H1 (cell line): ENCODE measurements around the gene STAC. TPM values are rescaled to one million over a fixed set of nuclear protein-coding genes. Genes with fewer than 3 reads are reported as not detected.

ENCODE experiments used
- CTCF ChIA-PET: fragments of 300-600 bp; sonication (Branson Sonifier 250); formaldehyde crosslinking; loops from one replicate; lab custom pipeline; 2021; ENCODE audit not compliant: partially characterized antibody; lab: Charles Lee
- POLR2A ChIA-PET: fragments of 300-600 bp; sonication (Branson Sonifier 250); formaldehyde crosslinking; loops from one replicate; lab custom pipeline; 2021; ENCODE audit warnings: inconsistent platforms; ENCODE audit not compliant: partially characterized antibody; lab: Charles Lee
- DNase-seq, 2 experiments: peaks; one replicate each; pipeline versions ENCODE4 v3.0.0 to v3.0.0-alpha.2; 2010 to 2022; ENCODE audit warnings: low spot score in 2 of 2, low read depth in 1 of 2, mixed read lengths in 1 of 2
- FAIRE-seq: peaks from 2 replicates; lab custom pipeline; 2011; peaks lifted over from hg19 to GRCh38; lab: Jason Lieb, UNC
- H2AFZ ChIP-seq: 2 replicates; pipeline ENCODE4 v1.8.1; 2012; ENCODE audit warnings: low read length, inconsistent platforms
- H2AK5ac ChIP-seq: 2 replicates; pipeline ENCODE4 v1.6.1; 2013; ENCODE audit warnings: low read depth, low read length
- H2BK120ac ChIP-seq: replicated peaks from 2 replicates; pipeline ENCODE3; 2013; ENCODE audit warnings: low read depth, low read length, inconsistent platforms
- H2BK12ac ChIP-seq: 2 replicates; pipeline ENCODE4 v1.6.1; 2013; ENCODE audit warnings: low read depth, low read length
- H2BK15ac ChIP-seq: 2 replicates; pipeline ENCODE4 v1.6.1; 2013; ENCODE audit warnings: low read length
- H2BK20ac ChIP-seq: 2 replicates; pipeline ENCODE4 v1.6.1; 2013; ENCODE audit warnings: low read length
- H2BK5ac ChIP-seq: 2 replicates; pipeline ENCODE4 v1.6.1; 2013; ENCODE audit warnings: low read depth, low read length
- H3K14ac ChIP-seq: 2 replicates; pipeline ENCODE4 v1.6.1; 2013; ENCODE audit warnings: inconsistent platforms; ENCODE audit not compliant: insufficient read length
- H3K18ac ChIP-seq: 2 replicates; pipeline ENCODE4 v1.6.1; 2013; ENCODE audit warnings: low read length; ENCODE audit errors: extremely low read depth
- H3K23ac ChIP-seq: 2 replicates; pipeline ENCODE4 v1.6.1; 2013; ENCODE audit warnings: inconsistent platforms; ENCODE audit not compliant: insufficient read length
- H3K23me2 ChIP-seq: 2 replicates; pipeline ENCODE4 v1.6.1; 2013; ENCODE audit warnings: low read depth, low read length
- H3K27ac ChIP-seq: 2 replicates; pipeline ENCODE4 v1.6.1; 2011; ENCODE audit warnings: low read depth, low read length, inconsistent platforms
- H3K27me3 ChIP-seq, 4 experiments: replicated peaks in 1 of 4; 1 replicate in 1 of 4; 2 replicates in 3 of 4; pipeline versions ENCODE4 v1.6.1 to v1.8.1; 2011 to 2013; ENCODE audit warnings: low read length in 3 of 4, mild to moderate bottlenecking in 3 of 4, inconsistent platforms in 2 of 4, mixed read lengths in 2 of 4, moderate library complexity in 1 of 4; ENCODE audit not compliant: control insufficient read depth in 3 of 4, insufficient read depth in 3 of 4; ENCODE audit errors: extremely low read depth in 1 of 4
- H3K36me3 ChIP-seq, 4 experiments: 2 replicates each; pipeline versions ENCODE4 v1.6.1 to v1.8.1; 2011 to 2013; ENCODE audit warnings: mild to moderate bottlenecking in 4 of 4, low read length in 3 of 4, moderate library complexity in 2 of 4, control low read depth in 1 of 4, inconsistent platforms in 1 of 4; ENCODE audit not compliant: insufficient read depth in 4 of 4, control insufficient read depth in 2 of 4
- H3K4ac ChIP-seq: replicated peaks from 2 replicates; pipeline ENCODE3; 2013; ENCODE audit warnings: low read length, low read depth, mixed read lengths, inconsistent platforms; ENCODE audit not compliant: insufficient read length
- H3K4me1 ChIP-seq, 4 experiments: replicated peaks in 1 of 4; 1 replicate in 1 of 4; 2 replicates in 3 of 4; pipeline versions ENCODE4 v1.6.1 to v1.8.1; 2011 to 2013; ENCODE audit warnings: low read length in 3 of 4, inconsistent platforms in 2 of 4, mixed read lengths in 1 of 4; ENCODE audit not compliant: insufficient read depth in 4 of 4, control insufficient read depth in 3 of 4
- H3K4me2 ChIP-seq, 2 experiments: 2 replicates each; pipeline versions ENCODE4 v1.6.1 to v1.8.1; 2011 to 2013; ENCODE audit warnings: low read depth in 2 of 2, low read length in 2 of 2, control low read depth in 1 of 2, inconsistent platforms in 1 of 2, mild to moderate bottlenecking in 1 of 2; ENCODE audit not compliant: insufficient read depth in 1 of 2
- H3K4me3 ChIP-seq, 4 experiments: fragments of 200-600, 300-600 bp in 1 of 4; sonication (generic), shearing (Covaris generic), sonication (Bioruptor Twin) in 1 of 4; 2 replicates each; pipeline versions ENCODE4 v1.5.1 to v1.8.1; 2011 to 2016; ENCODE audit warnings: low read length in 4 of 4, low read depth in 3 of 4, control low read depth in 2 of 4, inconsistent platforms in 2 of 4, mild to moderate bottlenecking in 2 of 4, mixed read lengths in 1 of 4, moderate library complexity in 1 of 4; ENCODE audit not compliant: insufficient read depth in 2 of 4; ENCODE audit errors: extremely low read depth in 1 of 4
- H3K56ac ChIP-seq: replicated peaks from 2 replicates; pipeline ENCODE3; 2013; ENCODE audit warnings: low read depth, mild to moderate bottlenecking, mixed read lengths, low read length, inconsistent platforms; ENCODE audit not compliant: insufficient read length
- H3K79me1 ChIP-seq: 2 replicates; pipeline ENCODE4 v1.6.1; 2013; ENCODE audit warnings: low read depth, low read length, control low read depth
- H3K79me2 ChIP-seq, 2 experiments: 2 replicates each; pipeline versions ENCODE4 v1.6.1 to v1.8.1; 2012 to 2013; ENCODE audit warnings: low read length in 2 of 2, mild to moderate bottlenecking in 2 of 2, inconsistent platforms in 1 of 2; ENCODE audit not compliant: insufficient read depth in 2 of 2, control insufficient read depth in 1 of 2
- H3K9ac ChIP-seq, 4 experiments: replicated peaks in 1 of 4; 1 replicate in 1 of 4; 2 replicates in 3 of 4; pipeline versions ENCODE4 v1.6.1 to v1.8.1; 2011 to 2013; ENCODE audit warnings: low read depth in 3 of 4, low read length in 3 of 4, control low read depth in 2 of 4, mild to moderate bottlenecking in 2 of 4, moderate library complexity in 2 of 4, inconsistent platforms in 1 of 4; ENCODE audit errors: extremely low read depth in 1 of 4
- H3K9me3 ChIP-seq, 2 experiments: 2 replicates each; pipeline versions ENCODE4 v1.6.1 to v1.8.1; 2012 to 2013; ENCODE audit warnings: mild to moderate bottlenecking in 2 of 2, moderate library complexity in 2 of 2, control low read depth in 1 of 2, inconsistent platforms in 1 of 2, low read depth in 1 of 2, low read length in 1 of 2, mixed read lengths in 1 of 2; ENCODE audit not compliant: insufficient read depth in 2 of 2
- H4K20me1 ChIP-seq, 2 experiments: replicated peaks in 1 of 2; 2 replicates each; pipeline versions ENCODE3 to v1.8.1; 2011 to 2013; ENCODE audit warnings: inconsistent platforms in 2 of 2, low read length in 2 of 2, mild to moderate bottlenecking in 1 of 2; ENCODE audit not compliant: insufficient read depth in 2 of 2, control insufficient read depth in 1 of 2
- H4K5ac ChIP-seq: 2 replicates; pipeline ENCODE4 v1.6.1; 2013; ENCODE audit warnings: low read length, low read depth, mixed read lengths, inconsistent platforms; ENCODE audit not compliant: insufficient read length
- H4K8ac ChIP-seq: 2 replicates; pipeline ENCODE4 v1.8.0; 2013; ENCODE audit warnings: mild to moderate bottlenecking, moderate library complexity, low read length, inconsistent platforms; ENCODE audit not compliant: insufficient read depth; ENCODE audit errors: extremely low read depth
- H4K91ac ChIP-seq: replicated peaks from 2 replicates; pipeline ENCODE3; 2013; ENCODE audit warnings: low read length, mixed read lengths, inconsistent platforms; ENCODE audit not compliant: insufficient read length
- BRCA1 ChIP-seq: IDR thresholded peaks from 2 replicates; pipeline ENCODE4 v1.6.1; 2012; ENCODE audit warnings: low read depth, low read length, improper control_type of control experiment
- CHD1 ChIP-seq: IDR thresholded peaks from 2 replicates; pipeline ENCODE4 v1.6.1; 2012; ENCODE audit warnings: low read depth, low read length, improper control_type of control experiment
- EZH2 ChIP-seq: fragments of 200-600 bp; sonication (generic); IDR thresholded peaks from 2 replicates; pipeline ENCODE4 v1.7.1; 2012; ENCODE audit warnings: low read depth, mild to moderate bottlenecking, moderate library complexity, low read length, inconsistent platforms; ENCODE audit not compliant: severe bottlenecking
- FOSL1 ChIP-seq: IDR thresholded peaks from 2 replicates; pipeline ENCODE4 v1.6.1; 2011; ENCODE audit warnings: mild to moderate bottlenecking, low read depth, low read length, moderate library complexity; ENCODE audit not compliant: insufficient read depth
- RFX5 ChIP-seq: IDR thresholded peaks from 2 replicates; pipeline ENCODE4 v1.6.1; 2011; ENCODE audit warnings: low read depth, low read length, improper control_type of control experiment, borderline replicate concordance
- SP2 ChIP-seq: IDR thresholded peaks from 2 replicates; pipeline ENCODE4 v1.6.1; 2012; ENCODE audit warnings: mild to moderate bottlenecking, low read length, inconsistent platforms
- SP4 ChIP-seq: IDR thresholded peaks from 2 replicates; pipeline ENCODE4 v1.6.1; 2012; ENCODE audit warnings: low read length, inconsistent platforms
- TAF1 ChIP-seq: IDR thresholded peaks from 2 replicates; pipeline ENCODE4 v1.6.1; 2011; ENCODE audit warnings: mild to moderate bottlenecking, low read depth, low read length
- TCF12 ChIP-seq: IDR thresholded peaks from 2 replicates; pipeline ENCODE4 v1.6.1; 2011; ENCODE audit warnings: low read depth, mild to moderate bottlenecking, low read length
- WGBS, 2 experiments: shearing (Covaris generic) in 1 of 2; methylation state at CpG; one replicate each; pipeline versions ENCODE4 v1.1.6 to v1.1.7; 2013 to 2015; ENCODE audit warnings: low lambda C conversion rate in 2 of 2, mixed read lengths in 2 of 2, inconsistent platforms in 1 of 2, low coverage in 1 of 2, missing lambda C conversion rate in 1 of 2; ENCODE audit not compliant: insufficient replicate concordance in 2 of 2, insufficient coverage in 1 of 2, insufficient read length in 1 of 2; ENCODE audit errors: extremely low coverage in 1 of 2, missing lambda C conversion rate in 1 of 2; 5-methylcytosine and 5-hydroxymethylcytosine counted together
- polyA plus RNA-seq, 7 experiments: library from polyadenylated mRNA; depleted of rRNA in 3 of 7; stranded (reverse) in 5 of 7; unstranded in 2 of 7; fragments of >200 nt in 5 of 7; fragments of 200-250 nt in 2 of 7; gene quantifications; 1 replicate in 5 of 7; 2 replicates in 1 of 7; 4 replicates in 1 of 7; pipeline versions ENCODE4 v1.2.1 to v1.2.3, GENCODE V29; 2011 to 2013; ENCODE audit warnings: missing spikeins in 2 of 7, mixed read lengths in 2 of 7
- total RNA-seq: library from RNA; stranded (reverse); fragmentation: NEBNext Ultra II Directional; extraction: Animal tissue kit (Norgen Biotek cat#: 25700); gene quantifications from 2 replicates; pipeline ENCODE4 v1.2.1, GENCODE V29; 2021
- TF ChIP-seq, protein P1 (sequence below): IDR thresholded peaks from 2 replicates; pipeline ENCODE4 v1.6.1; 2012; ENCODE audit warnings: low read length, inconsistent platforms

The STAC gene
- total and polyA plus RNA-seq, 2 of the 8 experiments (the other 6 are each of a cell fraction or from before 2014, with no cell fraction given): 8.0 to 18.1 TPM

DNA sequence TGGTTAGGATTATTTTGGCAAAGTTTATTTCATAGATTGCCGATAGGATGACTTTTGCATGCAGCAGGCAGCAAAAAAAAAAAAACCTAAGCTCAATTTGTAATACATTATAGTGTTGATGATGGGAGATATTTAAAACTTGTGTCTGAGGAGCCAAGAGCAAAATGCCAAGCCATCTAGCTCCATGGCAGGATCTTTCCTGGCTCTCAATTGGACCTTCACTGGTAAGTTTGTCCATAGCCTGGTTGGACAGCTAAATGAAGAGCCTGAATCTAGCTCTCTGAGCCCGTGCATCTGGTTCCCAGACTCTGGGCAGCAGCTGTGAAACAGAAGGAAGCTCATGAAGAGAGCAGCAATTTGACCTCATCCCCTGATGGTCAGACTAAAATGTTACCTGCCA lies 17.5 kb downstream of the STAC start (continued):
- no peak for TF ChIP-seq TCF12

DNA sequence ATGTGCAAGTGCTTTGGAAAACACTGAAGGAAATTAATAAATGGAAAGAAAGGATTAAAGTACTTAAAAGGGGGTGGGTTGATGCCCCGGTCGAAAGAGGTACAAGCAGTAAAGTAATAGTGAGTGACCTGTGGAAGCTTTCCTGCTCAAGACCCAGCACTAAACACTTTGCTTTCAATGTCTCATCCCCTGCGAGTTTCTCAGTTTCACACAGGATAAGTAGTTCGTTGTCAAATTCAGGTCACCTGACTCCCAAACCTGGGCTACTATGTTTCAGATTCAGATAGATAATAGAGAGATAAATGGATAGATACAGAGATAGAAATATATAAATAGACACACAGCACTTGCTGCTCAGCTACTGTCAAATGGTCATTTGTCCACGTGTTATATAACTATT lies 19.6 kb downstream of the STAC start:
- no peak overlapping the region for H3K4me3 ChIP-seq
- no peak overlapping the region for H2BK12ac ChIP-seq
- H4K5ac ChIP-seq: no peak overlapping the region
- no peak for FAIRE-seq
- no peaks in the 10 kb centered on the region for H3K27me3 ChIP-seq
- H2AK5ac ChIP-seq: no peak overlapping the region
- H2BK20ac ChIP-seq: no peak overlapping the region
- no peak overlapping the region for H4K8ac ChIP-seq
- H3K36me3 ChIP-seq: no peaks in the 10 kb centered on the region
- no peak overlapping the region for H3K18ac ChIP-seq
- H3K4me1 ChIP-seq: no peaks in the 10 kb centered on the region
- no peak overlapping the region for H2AFZ ChIP-seq
- H2BK15ac ChIP-seq: no peak overlapping the region
- no peak overlapping the region for H3K23ac ChIP-seq
- H3K4me2 ChIP-seq: no peak overlapping the region
- no peaks in the 10 kb centered on the region for H3K9me3 ChIP-seq
- no peak overlapping the region for H3K27ac ChIP-seq
- no peak overlapping the region for H3K4ac ChIP-seq
- H4K91ac ChIP-seq: no peak overlapping the region
- H3K23me2 ChIP-seq: no peaks in the 10 kb centered on the region
- H4K20me1 ChIP-seq: no peaks in the 10 kb centered on the region
- no peak for DNase-seq
- CTCF ChIA-PET: no interaction called here
- H3K79me2 ChIP-seq: no peaks in the 10 kb centered on the region
- H2BK5ac ChIP-seq: no peak overlapping the region
- WGBS, 2 experiments: 95% methylated on average over 5 of the region's 5 CpGs; no CpG with 5 or more reads in 1 of the 2 experiments
- no peak overlapping the region for H3K9ac ChIP-seq
- H2BK120ac ChIP-seq: no peak overlapping the region
- H3K79me1 ChIP-seq: no peaks in the 10 kb centered on the region
- H3K14ac ChIP-seq: no peak overlapping the region
- no peak overlapping the region for H3K56ac ChIP-seq
- POLR2A ChIA-PET: no interaction called here
- no peak for TF ChIP-seq CHD1
- no peak for TF ChIP-seq SP2
- TF ChIP-seq TAF1: no peak
- TF ChIP-seq EZH2: no peak
- TF ChIP-seq, protein P1, sequence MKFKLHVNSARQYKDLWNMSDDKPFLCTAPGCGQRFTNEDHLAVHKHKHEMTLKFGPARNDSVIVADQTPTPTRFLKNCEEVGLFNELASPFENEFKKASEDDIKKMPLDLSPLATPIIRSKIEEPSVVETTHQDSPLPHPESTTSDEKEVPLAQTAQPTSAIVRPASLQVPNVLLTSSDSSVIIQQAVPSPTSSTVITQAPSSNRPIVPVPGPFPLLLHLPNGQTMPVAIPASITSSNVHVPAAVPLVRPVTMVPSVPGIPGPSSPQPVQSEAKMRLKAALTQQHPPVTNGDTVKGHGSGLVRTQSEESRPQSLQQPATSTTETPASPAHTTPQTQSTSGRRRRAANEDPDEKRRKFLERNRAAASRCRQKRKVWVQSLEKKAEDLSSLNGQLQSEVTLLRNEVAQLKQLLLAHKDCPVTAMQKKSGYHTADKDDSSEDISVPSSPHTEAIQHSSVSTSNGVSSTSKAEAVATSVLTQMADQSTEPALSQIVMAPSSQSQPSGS: no peak
- TF ChIP-seq BRCA1: no peak
- no peak for TF ChIP-seq SP4
- TF ChIP-seq FOSL1: no peak
- no peak for TF ChIP-seq RFX5
